ENCODE measurements around the gene MYH14. TPM values are rescaled to one million over a fixed set of nuclear protein-coding genes. Genes with fewer than 3 reads are reported as not detected.

MYH14 gene
- total RNA-seq, 6 donors from 2014 or later = 145 to 351 (median 208) TPM

DNA sequence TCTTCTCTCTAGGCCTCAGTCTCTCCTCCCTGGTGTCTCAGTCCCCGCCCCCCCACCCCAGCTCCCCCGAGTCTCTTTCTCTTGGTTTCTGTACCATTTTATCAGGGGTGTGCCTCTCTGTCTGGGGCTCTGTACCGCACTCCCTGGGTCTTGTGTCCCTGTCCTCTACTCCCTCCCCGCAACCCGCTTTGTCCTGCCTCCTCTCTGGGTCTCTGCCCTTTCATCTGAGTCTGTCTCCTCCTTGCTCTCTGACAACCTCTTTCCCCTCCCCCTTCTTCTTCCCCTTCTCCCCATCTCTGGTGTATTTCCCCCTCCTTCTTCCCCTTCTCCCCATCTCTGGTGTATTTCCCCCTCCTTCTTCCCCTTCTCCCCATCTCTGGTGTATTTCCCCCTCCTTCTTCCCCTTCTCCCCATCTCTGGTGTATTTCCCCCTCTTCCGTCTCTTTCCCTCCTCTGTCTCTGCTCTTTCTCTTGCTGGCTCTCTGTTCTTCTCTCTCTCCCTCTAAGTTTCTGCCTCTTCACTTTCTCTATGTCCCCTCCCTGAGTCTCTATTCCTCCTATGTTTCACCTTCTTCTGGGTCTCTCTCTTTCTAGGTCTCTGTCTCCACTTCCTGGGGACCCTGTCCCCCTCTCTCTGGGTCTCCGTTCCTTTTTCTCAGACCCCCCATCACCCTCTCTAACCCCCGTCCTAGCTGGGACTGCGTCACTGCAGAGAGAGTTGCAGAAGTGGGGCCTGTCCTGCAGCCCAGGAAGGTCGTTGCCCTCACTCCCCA, 128.0 kb downstream of the MYH14 start:
- peak overlapping the region; percentile 22 to 50 (median 41) for H3K4me3 ChIP-seq
- 10 to 11% methylated on average over 10 of the region's 10 CpGs for WGBS, 2 donors
- H3K4me1 ChIP-seq = peaks cover 45 to 65% (median 54%) of the 10 kb centered on the region in 4 donors
- ATAC-seq (ENCODE audit: low FRiP score in 2 of 2) (no peak), DNase-seq (no peak)
- H3K36me3 ChIP-seq = no peaks in the 10 kb centered on the region
- H3K9me3 ChIP-seq = peaks cover 0 to 3% (median 0%) of the 10 kb centered on the region in 4 donors
- H3K27me3 ChIP-seq = peaks cover 0 to 27% (median 3%) of the 10 kb centered on the region in 4 donors
- no peak for TF ChIP-seq POLR2AphosphoS5 (IDR thresholded peaks at IDR 0.05)
- TF ChIP-seq EP300 (IDR thresholded peaks at IDR 0.05) = no peak
- TF ChIP-seq, protein P1, sequence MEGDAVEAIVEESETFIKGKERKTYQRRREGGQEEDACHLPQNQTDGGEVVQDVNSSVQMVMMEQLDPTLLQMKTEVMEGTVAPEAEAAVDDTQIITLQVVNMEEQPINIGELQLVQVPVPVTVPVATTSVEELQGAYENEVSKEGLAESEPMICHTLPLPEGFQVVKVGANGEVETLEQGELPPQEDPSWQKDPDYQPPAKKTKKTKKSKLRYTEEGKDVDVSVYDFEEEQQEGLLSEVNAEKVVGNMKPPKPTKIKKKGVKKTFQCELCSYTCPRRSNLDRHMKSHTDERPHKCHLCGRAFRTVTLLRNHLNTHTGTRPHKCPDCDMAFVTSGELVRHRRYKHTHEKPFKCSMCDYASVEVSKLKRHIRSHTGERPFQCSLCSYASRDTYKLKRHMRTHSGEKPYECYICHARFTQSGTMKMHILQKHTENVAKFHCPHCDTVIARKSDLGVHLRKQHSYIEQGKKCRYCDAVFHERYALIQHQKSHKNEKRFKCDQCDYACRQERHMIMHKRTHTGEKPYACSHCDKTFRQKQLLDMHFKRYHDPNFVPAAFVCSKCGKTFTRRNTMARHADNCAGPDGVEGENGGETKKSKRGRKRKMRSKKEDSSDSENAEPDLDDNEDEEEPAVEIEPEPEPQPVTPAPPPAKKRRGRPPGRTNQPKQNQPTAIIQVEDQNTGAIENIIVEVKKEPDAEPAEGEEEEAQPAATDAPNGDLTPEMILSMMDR (IDR thresholded peaks at IDR 0.05) = no peak
- no peak for TF ChIP-seq POLR2A (IDR thresholded peaks at IDR 0.05)
- peak overlapping the region; percentile 72 to 86 (median 82) for H3K27ac ChIP-seq

DNA sequence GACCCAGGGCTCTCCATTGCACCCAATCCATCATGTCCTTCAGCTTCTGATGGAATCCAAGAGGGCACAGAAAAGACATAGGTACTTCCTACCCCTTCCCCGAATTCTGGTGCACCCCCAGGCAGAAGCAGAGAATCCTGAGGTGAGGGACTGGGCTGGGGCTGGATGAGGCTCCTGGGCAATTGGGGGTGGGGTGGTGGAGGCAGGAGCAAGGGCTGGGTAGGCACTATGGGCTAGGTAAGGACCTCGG, 128.5 kb downstream of the MYH14 start:
- H3K27ac ChIP-seq = peak overlapping the region; percentile 72 to 86 (median 82)
- H3K4me1 ChIP-seq = peaks cover 43 to 63% (median 49%) of the 10 kb centered on the region in 4 donors
- peaks cover 0 to 26% (median 3%) of the 10 kb centered on the region in 4 donors for H3K27me3 ChIP-seq
- H3K36me3 ChIP-seq = no peaks in the 10 kb centered on the region
- 0 to 11% methylated on average over 2 of the region's 2 CpGs for WGBS, 2 donors
- DNase-seq (no peak), ATAC-seq (ENCODE audit: low FRiP score in 2 of 2) (no peak)
- H3K4me3 ChIP-seq = peak overlapping the region in 3 of 4 donors; percentile 40 to 50 (median 49)
- TF ChIP-seq, protein P1 (IDR thresholded peaks at IDR 0.05) = no peak
- TF ChIP-seq POLR2A (IDR thresholded peaks at IDR 0.05) (no peak), EP300 (IDR thresholded peaks at IDR 0.05) (no peak), POLR2AphosphoS5 (IDR thresholded peaks at IDR 0.05) (no peak)
- peaks cover 0 to 3% (median 0%) of the 10 kb centered on the region in 4 donors for H3K9me3 ChIP-seq

- Histone ChIP-seq H3K36me3 (no peaks in the 10 kb centered on the region), H3K4me3 (peak overlapping the region; percentile 14 to 50 (median 44)), H3K4me1 (peaks cover 43 to 63% (median 46%) of the 10 kb centered on the region in 4 donors), H3K27ac (peak overlapping the region; percentile 72 to 86 (median 82)), H3K9me3 (peaks cover 0 to 3% (median 0%) of the 10 kb centered on the region in 4 donors), H3K27me3 (peaks cover 0 to 21% (median 3%) of the 10 kb centered on the region in 4 donors)
- TF ChIP-seq POLR2A (IDR thresholded peaks at IDR 0.05) (no peak), POLR2AphosphoS5 (IDR thresholded peaks at IDR 0.05) (no peak), EP300 (IDR thresholded peaks at IDR 0.05) (no peak)
- TF ChIP-seq, protein P1 (IDR thresholded peaks at IDR 0.05) = no peak
- no peak for DNase-seq
- no peak for ATAC-seq (ENCODE audit: low FRiP score in 2 of 2)
- 8 to 13% methylated on average over 20 of the region's 20 CpGs for WGBS, 2 donors
Measured at GRCh38 chr19:50332244-50333038, 129.0 kb downstream of the MYH14 start.

DNA sequence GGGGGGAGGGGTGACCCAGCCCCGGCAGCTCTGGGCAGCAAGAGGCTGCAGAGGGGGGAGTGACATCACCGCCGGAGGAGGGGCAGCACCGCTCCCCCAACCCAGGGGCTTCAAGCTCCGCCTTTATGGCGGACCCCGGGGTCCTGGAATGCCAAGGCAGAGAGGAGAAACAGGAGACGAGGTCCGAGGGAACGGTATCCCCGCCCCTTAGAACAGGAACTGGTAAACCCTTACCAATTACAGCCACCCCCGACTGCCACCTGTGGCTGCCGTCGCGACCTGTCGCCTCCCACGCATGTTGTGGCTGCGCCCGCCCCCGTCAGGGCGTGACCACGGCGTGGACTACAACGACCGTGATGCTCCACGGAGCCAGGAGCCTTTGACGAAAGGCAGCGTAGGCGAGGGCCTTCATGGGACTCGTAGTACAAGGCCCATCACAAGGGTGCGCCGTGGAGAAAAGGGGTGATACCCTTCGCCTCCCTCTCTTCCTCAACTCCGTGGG, 129.9 kb downstream of the MYH14 start:
- peak overlapping the region; percentile 35 to 50 (median 44) for H3K4me3 ChIP-seq
- peaks cover 0 to 14% (median 3%) of the 10 kb centered on the region in 4 donors for H3K27me3 ChIP-seq
- ATAC-seq (ENCODE audit: low FRiP score in 2 of 2) (peak; percentile 78 to 80), DNase-seq (peak; percentile 96 to 97)
- 1% methylated on average over 30 of the region's 34 CpGs; no CpG with 5 or more reads in 1 of the 2 donors for WGBS, 2 donors
- no peaks in the 10 kb centered on the region for H3K36me3 ChIP-seq
- peak; percentile 29 to 34 for TF ChIP-seq POLR2AphosphoS5 (IDR thresholded peaks at IDR 0.05)
- no peak for TF ChIP-seq EP300 (IDR thresholded peaks at IDR 0.05)
- H3K4me1 ChIP-seq = peaks cover 40 to 57% (median 44%) of the 10 kb centered on the region in 4 donors
- peaks cover 0 to 3% (median 0%) of the 10 kb centered on the region in 4 donors for H3K9me3 ChIP-seq
- peak overlapping the region; percentile 72 to 86 (median 82) for H3K27ac ChIP-seq
